GM12872 (cell line): ENCODE measurements around the gene DNAJC30.

ENCODE experiments used
- TF ChIP-seq, protein P1 (sequence below): IDR thresholded peaks from 3 replicates; pipeline ENCODE4 v1.5.1; 2011; ENCODE audit warnings: low read depth, mild to moderate bottlenecking, low read length, moderate library complexity; ENCODE audit not compliant: insufficient read depth

DNAJC30 gene

DNA sequence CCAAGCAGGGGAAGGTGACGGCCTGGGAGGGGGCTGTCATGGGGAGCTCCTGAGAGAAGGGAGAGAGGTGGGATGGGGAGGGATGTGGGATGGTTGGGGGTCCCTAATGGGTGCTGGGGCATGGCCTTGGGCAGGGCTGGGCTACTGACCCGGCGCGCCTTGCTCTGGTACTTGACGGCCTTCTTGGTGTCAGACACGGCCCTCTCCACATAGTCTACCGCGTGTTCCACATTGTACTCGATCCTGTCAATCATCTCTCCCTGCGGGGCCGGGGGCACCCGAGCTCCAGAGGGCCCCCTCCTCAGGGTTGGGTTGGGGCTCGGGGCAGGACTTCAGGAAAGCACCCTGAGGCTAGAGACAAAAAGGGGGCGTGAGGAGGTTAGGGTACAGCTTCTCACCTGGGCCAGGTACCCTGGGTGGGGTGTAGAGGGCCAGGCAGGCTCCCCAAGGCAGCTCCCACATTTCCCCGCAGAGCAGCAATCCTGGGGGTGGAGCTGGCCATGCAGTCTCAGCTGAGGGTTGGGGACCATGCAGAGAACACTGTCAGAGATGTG is 17.4 kb upstream of the DNAJC30 start:
- TF ChIP-seq, protein P1, sequence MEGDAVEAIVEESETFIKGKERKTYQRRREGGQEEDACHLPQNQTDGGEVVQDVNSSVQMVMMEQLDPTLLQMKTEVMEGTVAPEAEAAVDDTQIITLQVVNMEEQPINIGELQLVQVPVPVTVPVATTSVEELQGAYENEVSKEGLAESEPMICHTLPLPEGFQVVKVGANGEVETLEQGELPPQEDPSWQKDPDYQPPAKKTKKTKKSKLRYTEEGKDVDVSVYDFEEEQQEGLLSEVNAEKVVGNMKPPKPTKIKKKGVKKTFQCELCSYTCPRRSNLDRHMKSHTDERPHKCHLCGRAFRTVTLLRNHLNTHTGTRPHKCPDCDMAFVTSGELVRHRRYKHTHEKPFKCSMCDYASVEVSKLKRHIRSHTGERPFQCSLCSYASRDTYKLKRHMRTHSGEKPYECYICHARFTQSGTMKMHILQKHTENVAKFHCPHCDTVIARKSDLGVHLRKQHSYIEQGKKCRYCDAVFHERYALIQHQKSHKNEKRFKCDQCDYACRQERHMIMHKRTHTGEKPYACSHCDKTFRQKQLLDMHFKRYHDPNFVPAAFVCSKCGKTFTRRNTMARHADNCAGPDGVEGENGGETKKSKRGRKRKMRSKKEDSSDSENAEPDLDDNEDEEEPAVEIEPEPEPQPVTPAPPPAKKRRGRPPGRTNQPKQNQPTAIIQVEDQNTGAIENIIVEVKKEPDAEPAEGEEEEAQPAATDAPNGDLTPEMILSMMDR = no peak

DNA sequence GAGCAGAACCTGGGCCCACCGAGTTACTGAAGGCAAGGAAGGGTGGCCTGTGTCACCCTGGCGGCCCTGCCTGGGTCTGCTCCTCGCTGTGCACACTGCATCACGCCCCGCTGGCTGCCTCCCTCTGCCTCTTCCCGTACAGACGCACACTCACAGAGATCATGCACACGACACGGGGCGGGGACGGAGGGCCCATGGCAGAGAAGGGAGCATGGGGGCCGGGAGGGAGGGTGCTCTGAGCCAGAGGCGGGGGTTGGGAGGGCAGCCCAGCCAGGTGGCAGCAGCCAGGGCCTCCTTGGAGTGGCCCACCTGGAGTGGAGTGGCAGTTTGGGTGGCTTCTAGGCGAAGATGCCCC is 16.8 kb upstream of the DNAJC30 start:
- TF ChIP-seq, protein P1 = no peak

DNA sequence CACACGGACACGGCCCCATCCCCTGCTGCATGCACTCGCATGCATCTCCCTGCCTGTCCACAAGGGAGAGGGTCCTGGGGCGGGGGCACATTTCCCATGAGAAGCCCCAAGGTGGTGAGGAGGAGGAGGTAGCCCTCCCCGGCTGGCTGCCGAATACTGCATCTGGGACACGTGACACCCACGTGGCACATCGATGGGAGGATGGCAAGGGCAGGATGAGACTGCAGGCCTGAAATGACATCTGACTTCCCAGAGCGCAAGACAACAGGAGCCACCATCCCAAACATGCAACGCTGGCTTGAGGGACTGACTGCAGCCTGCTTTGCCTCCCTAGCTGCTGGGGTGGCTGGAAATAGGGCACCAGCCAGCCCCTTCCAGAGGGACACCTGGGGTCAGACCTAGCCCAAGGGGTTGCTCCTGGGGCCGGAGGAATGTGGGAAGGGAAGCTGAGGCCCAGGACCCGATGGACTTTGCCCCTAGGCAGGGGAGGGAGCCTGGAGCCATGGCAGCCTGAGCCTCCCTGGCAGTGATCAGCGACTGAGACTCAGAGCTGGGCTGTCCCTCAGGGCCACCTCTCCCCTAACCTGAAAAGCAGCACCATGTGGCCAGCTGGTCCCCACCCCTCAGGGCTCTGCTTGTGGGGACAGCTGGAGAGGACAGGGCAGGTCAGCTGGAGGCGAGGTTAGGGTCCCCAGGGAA is 16.3 kb upstream of the DNAJC30 start:
- TF ChIP-seq, protein P1 = no peak

DNA sequence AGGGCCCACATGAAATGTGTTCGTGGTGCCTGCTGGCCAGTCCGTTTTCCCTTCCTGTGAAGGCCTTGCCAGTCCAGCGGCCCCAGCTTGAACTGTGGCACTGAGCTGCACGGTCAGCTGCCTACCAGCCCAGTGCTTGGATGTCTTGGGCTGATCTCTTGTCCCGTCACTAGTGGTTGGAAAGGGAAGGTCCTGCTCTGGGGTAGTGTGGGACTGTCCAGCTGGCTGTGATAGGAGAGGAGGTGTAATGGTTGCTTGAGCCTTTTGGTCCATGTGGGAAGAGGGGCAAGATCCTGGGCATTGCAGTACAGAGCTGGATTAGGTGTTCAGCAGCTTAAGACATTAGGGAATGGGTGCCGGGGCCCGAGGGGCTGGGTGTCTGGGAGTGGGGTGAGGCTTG is 15.2 kb upstream of the DNAJC30 start:
- TF ChIP-seq, protein P1 = no peak

GRCh38 chr7:73696372-73696771 is 13.1 kb upstream of the DNAJC30 start:
- TF ChIP-seq, protein P1 = no peak

DNA sequence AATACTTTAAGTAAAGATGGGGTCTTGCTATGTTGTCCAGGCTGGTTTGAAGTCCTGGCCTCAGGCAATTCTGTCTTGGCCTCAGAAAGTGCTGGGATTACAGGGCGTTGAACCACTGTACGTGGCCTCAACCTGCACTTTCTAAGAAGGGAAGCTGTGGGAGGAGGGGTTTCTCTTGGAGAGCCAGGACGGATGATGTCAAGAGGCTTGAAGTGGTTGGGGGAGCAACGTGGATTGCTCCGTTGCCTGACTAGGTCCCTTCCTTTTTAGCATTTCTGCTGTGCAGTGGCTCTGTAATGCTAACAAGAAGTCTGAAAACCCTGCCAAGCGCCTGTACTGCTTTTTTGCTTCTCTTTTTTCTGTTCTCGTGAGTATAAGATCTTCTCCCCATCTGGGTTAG is 7.4 kb upstream of the DNAJC30 start:
- TF ChIP-seq, protein P1 = no peak

- TF ChIP-seq, protein P1 = no peak
Measured at GRCh38 chr7:73688288-73688687, 5.0 kb upstream of the DNAJC30 start.
